Inflammatory macrophage (primary cell): ENCODE results near the gene PRCC.
A peak's percentile ranks its signal among the peaks of the same experiment; 100 is the strongest.

Experiments used
- DNase-seq, 2 donors: peaks; one replicate each; pipeline ENCODE4 v3.0.0-alpha.2; 2020 to 2022

Gene PRCC

GRCh38 chr1:156797212-156797871, 30.0 kb downstream of the PRCC start:
- DNase-seq = peak; percentile 46 to 52

GRCh38 chr1:156801409-156802121, 34.2 kb downstream of the PRCC start:
- no peak for DNase-seq

- DNase-seq = no peak
Measured at GRCh38 chr1:156802421-156802935, 35.1 kb downstream of the PRCC start.

GRCh38 chr1:156803086-156803851, 35.9 kb downstream of the PRCC start:
- no peak for DNase-seq

- DNase-seq = no peak
Measured at GRCh38 chr1:156804026-156804425, 36.7 kb downstream of the PRCC start.

GRCh38 chr1:156804572-156805243, 37.4 kb downstream of the PRCC start:
- DNase-seq = peak; percentile 61 to 66

- DNase-seq = no peak
Measured at GRCh38 chr1:156805766-156806511, 38.6 kb downstream of the PRCC start.

GRCh38 chr1:156806512-156807440, 39.4 kb downstream of the PRCC start:
- no peak for DNase-seq

- DNase-seq = no peak
Measured at GRCh38 chr1:156807627-156808026, 40.3 kb downstream of the PRCC start.

GRCh38 chr1:156808186-156809030, 41.1 kb downstream of the PRCC start:
- no peak for DNase-seq

- no peak for DNase-seq
Measured at GRCh38 chr1:156809281-156809680, 41.9 kb downstream of the PRCC start.

GRCh38 chr1:156809711-156810366, 42.5 kb downstream of the PRCC start:
- no peak for DNase-seq

GRCh38 chr1:156811168-156811567, 43.8 kb downstream of the PRCC start:
- DNase-seq = no peak

GRCh38 chr1:156812293-156812990, 45.1 kb downstream of the PRCC start:
- DNase-seq = no peak

- no peak for DNase-seq
Measured at GRCh38 chr1:156813298-156813697, 46.0 kb downstream of the PRCC start.

- peak; percentile 47 to 79 for DNase-seq
Measured at GRCh38 chr1:156813750-156814570, 46.6 kb downstream of the PRCC start.

- DNase-seq = no peak
Measured at GRCh38 chr1:156814571-156815260, 47.4 kb downstream of the PRCC start.
